ENCODE results near the gene CTSH.

DNA sequence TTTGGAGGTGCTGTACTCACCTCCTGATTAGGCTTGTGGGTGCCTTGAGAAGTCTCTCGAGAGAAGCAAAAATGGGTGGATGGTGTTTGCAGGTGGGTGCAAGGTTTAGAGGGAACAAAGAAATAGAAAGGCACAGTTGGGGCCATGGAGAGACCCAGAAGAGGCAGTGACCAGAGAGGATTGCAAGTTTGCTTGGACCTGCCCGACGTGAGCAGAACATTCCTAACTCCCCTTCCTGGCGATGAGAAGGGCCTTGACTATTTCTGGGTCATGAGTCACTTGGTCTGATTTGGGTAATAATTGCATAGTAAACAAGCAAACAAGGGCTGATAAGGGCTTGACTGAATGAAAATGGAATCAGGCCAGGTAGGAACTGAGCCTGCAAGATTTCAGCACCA, 7.0 kb upstream of the CTSH start:
- TF ChIP-seq EZH2 (IDR thresholded peaks at IDR 0.05) (no peak), POLR2AphosphoS5 (IDR thresholded peaks at IDR 0.05; ENCODE audit: borderline replicate concordance, low read depth, low read length) (no peak), FOXP2 (optimal IDR thresholded peaks at IDR 0.05; ENCODE audit: control extremely low read depth, extremely low read length, insufficient read depth) (no peak)

All from SK-N-MC (cell line).